ENCODE measurements around the gene DAPK1. TPM values are rescaled to one million over a fixed set of nuclear protein-coding genes. Genes with fewer than 3 reads are reported as not detected.

DAPK1 gene
- total RNA-seq, 1 donor from 2014 or later, result 29.5 TPM

- H4K20me1 ChIP-seq (ENCODE audit: low read depth), result peaks cover 3% of the 10 kb centered on the region
- no peak overlapping the region for H3K4me3 Mint-ChIP-seq
- no peaks in the 10 kb centered on the region for H3F3A ChIP-seq (ENCODE audit: low read depth)
- H3K36me3 Mint-ChIP-seq, result peaks cover 50% of the 10 kb centered on the region
- no peaks in the 10 kb centered on the region for H3K27me3 Mint-ChIP-seq (ENCODE audit: insufficient read depth, low read depth)
- no peak overlapping the region for H2AFZ ChIP-seq (replicated peaks)
- H3K79me2 ChIP-seq (ENCODE audit: low read depth), result peaks cover 43% of the 10 kb centered on the region
- no peaks in the 10 kb centered on the region for H3K36me3 ChIP-seq
- no peak overlapping the region for H3K27ac Mint-ChIP-seq
- TF ChIP-seq EZH2 (IDR thresholded peaks at IDR 0.05) (no peak), EZH2phosphoT487 (IDR thresholded peaks at IDR 0.05) (no peak), CTCF (IDR thresholded peaks at IDR 0.05) (no peak)
- no peaks in the 10 kb centered on the region for H3K4me1 ChIP-seq
- no peaks in the 10 kb centered on the region for H3K4me1 Mint-ChIP-seq
- no peak overlapping the region for H3K27ac ChIP-seq
- no peaks in the 10 kb centered on the region for H3K9me3 Mint-ChIP-seq
- no peak for DNase-seq (ENCODE audit: low spot score)
- no peaks in the 10 kb centered on the region for H3K27me3 ChIP-seq
- no peak overlapping the region for H3K4me2 ChIP-seq
- no peak overlapping the region for H3K9ac ChIP-seq
- no peak overlapping the region for H3K4me3 ChIP-seq
- H3K9me3 ChIP-seq (ENCODE audit: low read depth), result no peaks in the 10 kb centered on the region
Observed at GRCh38 chr9:87507576-87507975, 9.9 kb downstream of the DAPK1 start.

GRCh38 chr9:87510252-87510683 lies 12.6 kb downstream of the DAPK1 start:
- no peak overlapping the region for H3K4me3 ChIP-seq
- no peak overlapping the region for H3K4me3 Mint-ChIP-seq
- H3K36me3 ChIP-seq, result no peaks in the 10 kb centered on the region
- no peaks in the 10 kb centered on the region for H3K9me3 Mint-ChIP-seq
- peaks cover 43% of the 10 kb centered on the region for H3K36me3 Mint-ChIP-seq
- H3K27me3 Mint-ChIP-seq (ENCODE audit: insufficient read depth, low read depth), result no peaks in the 10 kb centered on the region
- H3K4me1 Mint-ChIP-seq, result peaks cover 8% of the 10 kb centered on the region
- H3K27ac ChIP-seq, result no peak overlapping the region
- no peaks in the 10 kb centered on the region for H3F3A ChIP-seq (ENCODE audit: low read depth)
- no peaks in the 10 kb centered on the region for H4K20me1 ChIP-seq (ENCODE audit: low read depth)
- no peak overlapping the region for H2AFZ ChIP-seq (replicated peaks)
- no peak overlapping the region for H3K4me2 ChIP-seq
- TF ChIP-seq EZH2phosphoT487 (IDR thresholded peaks at IDR 0.05) (no peak), EZH2 (IDR thresholded peaks at IDR 0.05) (no peak), CTCF (IDR thresholded peaks at IDR 0.05) (no peak)
- H3K27me3 ChIP-seq, result no peaks in the 10 kb centered on the region
- H3K9me3 ChIP-seq (ENCODE audit: low read depth), result no peaks in the 10 kb centered on the region
- peaks cover 19% of the 10 kb centered on the region for H3K79me2 ChIP-seq (ENCODE audit: low read depth)
- no peaks in the 10 kb centered on the region for H3K4me1 ChIP-seq
- DNase-seq (ENCODE audit: low spot score), result no peak
- H3K9ac ChIP-seq, result no peak overlapping the region
- no peak overlapping the region for H3K27ac Mint-ChIP-seq

DNA sequence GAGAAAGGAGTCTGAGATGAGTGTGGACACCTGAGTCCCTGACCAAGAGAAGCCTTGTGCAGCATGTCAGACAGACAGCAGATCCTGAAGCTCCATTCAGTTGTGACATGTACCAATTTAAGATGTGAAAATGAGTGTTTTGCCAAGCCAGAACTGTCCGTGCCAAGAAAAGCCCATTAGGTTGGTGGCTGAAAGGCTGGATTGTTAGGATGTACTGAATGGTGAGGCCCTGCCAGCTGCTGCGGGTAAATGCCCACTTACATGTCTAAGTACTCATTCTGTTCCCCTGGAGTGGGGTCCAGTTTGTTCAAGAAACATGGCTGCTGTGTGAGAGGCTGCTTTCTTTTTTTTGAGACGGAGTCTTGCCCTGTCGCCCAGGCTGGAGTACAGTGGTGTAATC lies 14.6 kb downstream of the DAPK1 start:
- H2AFZ ChIP-seq (replicated peaks), result no peak overlapping the region
- no peak overlapping the region for H3K4me2 ChIP-seq
- DNase-seq (ENCODE audit: low spot score), result no peak
- Mint-ChIP-seq H3K27ac (no peak overlapping the region), H3K9me3 (peaks cover 2% of the 10 kb centered on the region), H3K4me3 (no peak overlapping the region), H3K36me3 (peaks cover 41% of the 10 kb centered on the region), H3K4me1 (peaks cover 20% of the 10 kb centered on the region), H3K27me3 (ENCODE audit: insufficient read depth, low read depth) (no peaks in the 10 kb centered on the region)
- H3K27ac ChIP-seq, result no peak overlapping the region
- no peaks in the 10 kb centered on the region for H4K20me1 ChIP-seq (ENCODE audit: low read depth)
- H3K9me3 ChIP-seq (ENCODE audit: low read depth), result no peaks in the 10 kb centered on the region
- peaks cover 7% of the 10 kb centered on the region for H3K4me1 ChIP-seq
- H3K27me3 ChIP-seq, result no peaks in the 10 kb centered on the region
- H3K4me3 ChIP-seq, result no peak overlapping the region
- H3K36me3 ChIP-seq, result no peaks in the 10 kb centered on the region
- TF ChIP-seq EZH2 (IDR thresholded peaks at IDR 0.05) (no peak), CTCF (IDR thresholded peaks at IDR 0.05) (no peak), EZH2phosphoT487 (IDR thresholded peaks at IDR 0.05) (no peak)
- H3K9ac ChIP-seq, result no peak overlapping the region
- peaks cover under 1% of the 10 kb centered on the region for H3F3A ChIP-seq (ENCODE audit: low read depth)
- H3K79me2 ChIP-seq (ENCODE audit: low read depth), result peaks cover 21% of the 10 kb centered on the region

All from neural progenitor cell (in vitro differentiated cells).